SJSA1 (cell line): ENCODE measurements around the gene SPATA9. TPM values are rescaled to one million over a fixed set of nuclear protein-coding genes. Genes with fewer than 3 reads are reported as not detected.

Source experiments
- DNase-seq, 2 experiments: peaks; one replicate each; pipeline ENCODE4 v3.0.0-alpha.2; 2015 to 2020; ENCODE audit warnings: low spot score in 2 of 2, low read depth in 1 of 2
- H3K27ac ChIP-seq: fragments of 250-450 bp; sonication (Bioruptor Pico); 2 replicates; pipeline ENCODE4 v1.5.1; 2020; ENCODE audit warnings: mild to moderate bottlenecking, moderate library complexity
- H3K27me3 ChIP-seq: fragments of 250-450 bp; sonication (Bioruptor Pico); replicated peaks from 2 replicates; pipeline ENCODE4 v1.5.1; 2020; ENCODE audit warnings: mild to moderate bottlenecking, moderate library complexity
- H3K36me3 ChIP-seq: fragments of 250-450 bp; sonication (Bioruptor Pico); 2 replicates; pipeline ENCODE4 v1.5.1; 2020; ENCODE audit warnings: mild to moderate bottlenecking
- H3K4me1 ChIP-seq: fragments of 250-450 bp; sonication (Bioruptor Pico); replicated peaks from 2 replicates; pipeline ENCODE4 v1.6.1; 2021; ENCODE audit warnings: mild to moderate bottlenecking
- H3K4me3 ChIP-seq: fragments of 250-450 bp; sonication (Bioruptor Pico); 2 replicates; pipeline ENCODE4 v1.5.1; 2020; ENCODE audit warnings: mild to moderate bottlenecking
- H3K9me3 ChIP-seq: fragments of 250-450 bp; sonication (Bioruptor Pico); replicated peaks from 2 replicates; pipeline ENCODE4 v1.5.1; 2020; ENCODE audit warnings: mild to moderate bottlenecking
- total RNA-seq: library from RNA; depleted of rRNA; stranded (reverse); fragments of >200 nt; shearing (Covaris generic); gene quantifications from 2 replicates; pipeline ENCODE4 v1.2.3, GENCODE V29; 2014; rRNA removed

Gene SPATA9, protein sequence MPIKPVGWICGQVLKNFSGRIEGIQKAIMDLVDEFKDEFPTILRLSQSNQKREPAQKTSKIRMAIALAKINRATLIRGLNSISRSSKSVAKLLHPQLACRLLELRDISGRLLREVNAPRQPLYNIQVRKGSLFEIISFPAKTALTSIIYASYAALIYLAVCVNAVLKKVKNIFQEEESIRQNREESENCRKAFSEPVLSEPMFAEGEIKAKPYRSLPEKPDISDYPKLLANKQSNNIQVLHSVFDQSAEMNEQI
- 0.56 and 1.4 TPM in 2 replicates for total RNA-seq

DNA sequence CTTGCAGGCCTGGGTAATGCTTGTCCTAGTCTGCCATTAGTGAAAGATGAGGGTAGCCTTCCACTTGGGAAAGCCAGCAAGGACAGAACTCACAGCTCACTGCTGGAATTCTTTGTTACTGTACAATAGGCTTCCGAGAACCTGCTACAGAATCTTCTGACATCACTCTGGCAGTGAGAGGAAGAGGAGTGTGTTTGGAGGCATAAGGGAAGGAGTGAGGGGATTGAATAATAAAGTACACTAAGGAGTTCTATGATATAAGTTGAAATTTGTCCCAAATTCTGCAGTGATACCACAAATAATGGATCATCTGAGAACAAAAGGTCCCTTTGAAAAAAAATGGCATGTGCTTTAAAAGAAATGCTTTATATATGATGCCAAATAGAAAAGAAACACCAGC lies at the start of gene SPATA9:
Gene SPATA9, minus strand, starts transcription at position 101 of the 400 bp plus-strand sequence. CDS start 137 bp downstream, outside the sequence.
- no peak for DNase-seq
- H3K36me3 ChIP-seq = no peaks in the 10 kb centered on the region
- H3K27ac ChIP-seq = no peak within 1 kb of the TSS
- H3K9me3 ChIP-seq = no peaks in the 10 kb centered on the region
- 0 out of 2 replicates have a peak, but pooled peaks cover 5% of the 10 kb centered on the region for H3K4me1 ChIP-seq
- no peak within 1 kb of the TSS for H3K4me3 ChIP-seq
- H3K27me3 ChIP-seq = no peaks in the 10 kb centered on the region

DNA sequence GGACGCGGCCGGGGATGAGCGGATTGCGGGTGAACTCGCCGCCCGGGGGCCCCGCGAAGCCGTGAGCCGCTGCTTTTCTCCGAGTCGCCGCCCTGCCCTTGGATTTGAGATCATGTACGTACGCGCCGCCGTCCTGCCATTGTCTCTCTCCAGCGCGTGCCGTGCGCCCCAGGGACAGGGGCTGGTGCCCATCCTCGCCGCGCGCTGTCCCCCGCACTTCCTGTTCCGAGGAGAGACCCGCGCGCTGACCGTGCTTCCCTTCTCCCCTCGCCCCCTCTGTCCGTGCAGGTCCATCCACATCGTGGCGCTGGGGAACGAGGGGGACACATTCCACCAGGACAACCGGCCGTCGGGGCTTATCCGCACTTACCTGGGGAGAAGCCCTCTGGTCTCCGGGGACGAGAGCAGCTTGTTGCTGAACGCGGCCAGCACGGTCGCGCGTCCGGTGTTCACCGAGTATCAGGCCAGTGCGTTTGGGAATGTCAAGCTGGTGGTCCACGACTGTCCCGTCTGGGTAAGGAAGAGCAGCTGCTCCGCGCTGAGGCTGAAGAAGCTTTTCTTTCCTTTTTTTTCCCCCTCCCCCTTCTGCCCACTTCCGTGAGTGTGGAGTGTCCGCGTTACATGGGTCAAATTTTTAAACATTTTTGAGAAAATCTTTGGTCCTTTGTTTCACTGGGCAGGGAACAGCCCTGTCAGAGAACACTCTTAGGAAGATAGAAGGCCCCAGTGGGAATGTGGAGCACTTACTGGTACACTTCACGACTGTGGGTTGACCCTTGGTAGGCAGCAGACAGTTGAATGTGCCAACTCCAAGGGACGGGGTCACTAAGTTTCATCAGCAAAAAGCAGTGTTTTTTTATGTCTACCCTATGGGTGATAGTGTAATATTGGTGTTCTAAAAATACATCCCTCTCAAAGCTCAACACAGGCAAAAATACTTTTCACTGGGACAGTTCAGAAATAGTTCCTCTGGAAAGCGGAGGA lies 49.1 kb upstream of the SPATA9 start:
- peak; percentile 62 to 73 for DNase-seq
- H3K4me1 ChIP-seq = peaks cover 55% of the 10 kb centered on the region
- no peaks in the 10 kb centered on the region for H3K27me3 ChIP-seq
- H3K4me3 ChIP-seq = peak overlapping the region; percentile 89
- H3K27ac ChIP-seq = peak overlapping the region; percentile 85
- H3K36me3 ChIP-seq = peaks cover 51% of the 10 kb centered on the region
- no peaks in the 10 kb centered on the region for H3K9me3 ChIP-seq

DNA sequence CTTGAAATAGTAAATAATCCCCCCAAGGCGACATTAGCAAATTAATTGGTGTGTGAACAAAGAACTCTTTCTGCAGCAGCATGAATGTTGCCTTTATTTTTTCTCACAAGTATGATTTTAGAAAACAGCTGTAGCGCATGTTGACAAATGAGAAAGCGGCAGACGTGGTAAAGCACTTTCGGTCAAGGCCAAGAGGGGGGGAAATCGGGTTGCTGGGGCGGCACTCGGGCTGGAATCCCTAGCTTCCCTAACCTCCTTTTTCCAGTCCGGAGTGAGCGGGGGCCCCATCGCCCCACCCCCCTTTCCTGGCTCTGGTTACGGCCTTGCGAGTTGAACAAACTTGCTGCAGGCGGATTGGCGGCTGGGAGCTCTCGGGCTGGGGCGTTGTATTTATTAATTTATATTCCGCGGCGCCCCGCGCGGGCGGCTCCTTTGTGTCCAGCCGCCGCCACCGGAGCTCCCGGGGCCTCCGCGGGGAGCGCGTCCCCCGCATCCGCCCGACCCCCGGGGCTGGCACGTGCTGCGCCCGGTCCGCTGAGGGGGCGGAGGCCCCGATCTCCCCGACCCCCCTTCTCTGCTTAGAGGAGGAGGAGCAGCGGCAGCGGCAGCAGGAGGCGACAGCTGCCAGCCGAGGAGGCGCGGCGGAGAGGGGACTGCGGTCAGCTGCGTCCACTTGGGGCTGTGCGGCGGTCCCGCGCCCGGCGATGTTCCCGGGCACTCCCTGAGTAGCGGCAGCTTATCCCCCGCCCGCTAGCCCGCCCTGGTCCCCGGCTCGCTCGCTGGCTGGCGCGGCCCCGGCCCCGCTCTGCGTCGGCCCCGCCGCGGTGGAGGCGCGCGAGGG lies 48.2 kb upstream of the SPATA9 start, which contains the start of gene RHOBTB3:
Gene RHOBTB3, plus strand, starts transcription at position 607 of the 841 bp plus-strand sequence. CDS start 347 bp downstream, outside the sequence.
- Histone ChIP-seq H3K27ac (peak within 1 kb of the TSS; percentile 85), H3K4me3 (peak within 1 kb of the TSS; percentile 89), H3K4me1 (peaks cover 62% of the 10 kb centered on the region), H3K27me3 (no peaks in the 10 kb centered on the region), H3K36me3 (peaks cover 42% of the 10 kb centered on the region), H3K9me3 (no peaks in the 10 kb centered on the region)
- DNase-seq = peak; percentile 96 to 97

DNA sequence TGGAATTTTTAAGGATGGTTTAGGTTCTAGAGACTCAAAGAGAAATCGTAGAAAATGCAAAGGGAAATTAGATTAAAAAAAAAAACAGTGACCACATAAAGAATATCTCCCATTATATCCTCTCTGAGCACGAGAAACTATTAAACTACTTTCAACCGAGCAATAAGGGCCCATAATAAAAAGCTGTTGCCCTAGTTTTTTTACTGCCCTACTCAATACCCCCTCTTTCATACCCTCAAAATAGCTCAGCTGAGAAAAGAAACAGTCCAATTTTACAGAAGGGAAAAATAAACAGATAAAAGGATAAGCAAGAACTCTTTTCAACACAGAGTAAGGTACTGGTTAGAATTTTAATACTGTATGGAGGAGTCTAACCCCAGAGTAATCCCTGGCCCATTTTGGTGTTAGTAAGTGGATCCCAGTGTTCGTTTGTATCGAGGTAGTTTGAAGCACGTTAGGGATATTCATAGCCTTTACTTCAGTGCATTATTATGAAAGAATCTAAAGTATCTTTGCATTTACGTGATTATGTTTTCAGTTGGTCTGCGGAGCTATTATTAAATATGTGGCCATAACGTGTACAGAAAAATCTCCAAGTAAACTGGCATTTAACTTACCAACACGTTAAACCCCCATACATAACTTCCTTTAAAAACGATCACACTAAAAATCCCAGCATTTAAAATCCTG lies 47.4 kb upstream of the SPATA9 start:
- Histone ChIP-seq H3K27me3 (no peaks in the 10 kb centered on the region), H3K4me1 (peaks cover 66% of the 10 kb centered on the region), H3K27ac (peak overlapping the region; percentile 85), H3K4me3 (peak overlapping the region; percentile 89), H3K9me3 (no peaks in the 10 kb centered on the region), H3K36me3 (peaks cover 34% of the 10 kb centered on the region)
- peak in 1 of 2 experiments; percentile 34 for DNase-seq

DNA sequence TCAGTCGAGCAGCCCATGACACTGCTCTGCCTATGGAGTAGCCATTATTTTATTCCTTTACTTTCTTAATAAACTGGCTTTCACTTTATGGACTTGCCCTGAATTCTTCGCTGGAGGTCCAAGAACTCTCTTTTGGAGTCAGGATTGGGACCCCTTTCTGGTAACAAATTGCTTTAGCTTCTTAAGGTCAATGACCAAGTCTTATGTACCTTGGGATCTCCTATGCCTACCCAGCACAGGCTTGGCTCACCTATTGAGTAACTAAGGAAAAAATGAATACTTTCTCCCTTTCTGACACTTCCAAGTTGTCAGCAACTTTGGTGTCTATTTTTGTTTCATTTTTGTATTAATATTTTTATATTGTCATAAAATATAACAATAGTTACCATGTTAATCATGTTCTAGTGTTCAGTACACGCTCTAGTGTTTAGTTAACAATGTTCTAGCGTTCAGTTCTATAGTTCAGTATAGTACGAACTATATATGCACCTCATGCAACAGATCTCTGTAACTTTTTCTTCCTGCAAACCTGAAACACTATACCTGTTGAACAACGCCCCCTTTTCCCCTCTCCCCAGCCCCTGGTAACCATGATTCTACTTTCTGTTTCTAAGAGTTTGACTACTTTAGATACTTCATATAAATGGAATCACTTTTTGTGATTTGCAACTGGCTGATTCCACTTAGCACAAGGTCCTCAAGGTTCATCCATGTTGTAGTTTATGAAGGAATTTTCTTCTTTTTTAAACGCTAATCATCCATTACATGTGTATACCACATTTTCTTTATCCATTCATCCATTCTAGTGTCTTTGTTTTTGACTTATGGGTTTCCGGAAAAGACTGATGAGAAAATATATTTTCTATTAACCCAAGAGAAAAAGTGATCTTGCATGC lies 46.6 kb upstream of the SPATA9 start:
- peaks cover 69% of the 10 kb centered on the region for H3K4me1 ChIP-seq
- DNase-seq = no peak

DNA sequence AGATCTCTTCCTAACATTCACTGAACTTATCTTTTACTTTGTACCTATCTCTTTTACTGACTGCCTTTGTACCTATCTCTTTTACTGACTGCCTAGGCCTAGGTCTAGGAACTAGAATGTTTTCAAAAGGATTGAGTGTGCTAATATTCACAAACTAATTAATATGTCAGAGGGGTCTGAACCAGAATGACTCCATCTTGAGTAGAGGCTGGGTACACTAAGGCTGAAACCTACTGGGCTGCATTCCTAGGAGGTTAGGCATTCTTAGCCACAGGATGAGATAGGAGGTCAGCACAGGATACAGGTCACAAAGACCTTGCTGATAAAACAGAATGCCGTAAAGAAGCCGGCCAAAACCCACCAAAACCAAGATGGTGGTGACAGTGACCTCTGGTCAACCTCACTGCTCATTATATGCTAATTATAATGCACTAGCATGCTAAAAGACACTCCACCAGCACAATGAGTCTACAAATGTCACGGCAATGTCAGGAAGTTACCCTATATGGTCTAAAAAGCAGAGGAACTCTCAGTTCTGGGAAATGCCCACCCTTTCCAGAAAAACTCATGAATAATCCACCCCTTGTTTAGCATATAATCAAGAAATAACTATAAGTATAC lies 45.8 kb upstream of the SPATA9 start:
- H3K27me3 ChIP-seq = no peaks in the 10 kb centered on the region
- peaks cover 21% of the 10 kb centered on the region for H3K36me3 ChIP-seq
- peak overlapping the region; percentile 61 for H3K27ac ChIP-seq
- H3K4me3 ChIP-seq = no peak overlapping the region
- peaks cover 71% of the 10 kb centered on the region for H3K4me1 ChIP-seq
- H3K9me3 ChIP-seq = no peaks in the 10 kb centered on the region
- DNase-seq = no peak

More for the DNA sequence above, 46.6 kb upstream of the SPATA9 start:
- Histone ChIP-seq H3K27me3 (no peaks in the 10 kb centered on the region), H3K9me3 (no peaks in the 10 kb centered on the region), H3K4me3 (no peak overlapping the region), H3K36me3 (peaks cover 28% of the 10 kb centered on the region), H3K27ac (peak overlapping the region; percentile 61)

DNA sequence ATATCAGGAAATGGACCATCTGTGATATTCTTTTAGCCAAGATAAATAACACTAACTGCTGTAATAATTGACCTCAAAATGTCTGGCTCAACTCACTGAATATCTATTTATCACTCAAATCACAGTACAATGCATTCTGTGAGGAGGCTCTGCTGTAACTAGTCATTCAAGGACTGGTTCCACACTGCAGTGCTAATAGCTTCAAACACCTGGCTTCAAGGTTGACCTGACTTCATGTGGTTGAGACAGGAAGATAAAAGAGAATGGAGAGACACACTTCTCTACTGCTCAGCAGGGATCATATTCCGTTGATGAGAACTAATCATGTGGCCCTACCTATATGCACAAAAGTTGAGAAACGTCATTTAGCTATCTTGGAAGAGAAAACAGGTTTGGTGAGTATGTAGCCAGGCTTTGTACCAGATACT lies 45.0 kb upstream of the SPATA9 start:
- H3K4me1 ChIP-seq = peaks cover 73% of the 10 kb centered on the region
- no peak overlapping the region for H3K4me3 ChIP-seq
- peak overlapping the region; percentile 61; the same call in 1 of the 2 replicates for H3K27ac ChIP-seq
- no peaks in the 10 kb centered on the region for H3K27me3 ChIP-seq
- no peak for DNase-seq
- no peaks in the 10 kb centered on the region for H3K9me3 ChIP-seq
- H3K36me3 ChIP-seq = peaks cover 15% of the 10 kb centered on the region; the same call in 1 of the 2 replicates

DNA sequence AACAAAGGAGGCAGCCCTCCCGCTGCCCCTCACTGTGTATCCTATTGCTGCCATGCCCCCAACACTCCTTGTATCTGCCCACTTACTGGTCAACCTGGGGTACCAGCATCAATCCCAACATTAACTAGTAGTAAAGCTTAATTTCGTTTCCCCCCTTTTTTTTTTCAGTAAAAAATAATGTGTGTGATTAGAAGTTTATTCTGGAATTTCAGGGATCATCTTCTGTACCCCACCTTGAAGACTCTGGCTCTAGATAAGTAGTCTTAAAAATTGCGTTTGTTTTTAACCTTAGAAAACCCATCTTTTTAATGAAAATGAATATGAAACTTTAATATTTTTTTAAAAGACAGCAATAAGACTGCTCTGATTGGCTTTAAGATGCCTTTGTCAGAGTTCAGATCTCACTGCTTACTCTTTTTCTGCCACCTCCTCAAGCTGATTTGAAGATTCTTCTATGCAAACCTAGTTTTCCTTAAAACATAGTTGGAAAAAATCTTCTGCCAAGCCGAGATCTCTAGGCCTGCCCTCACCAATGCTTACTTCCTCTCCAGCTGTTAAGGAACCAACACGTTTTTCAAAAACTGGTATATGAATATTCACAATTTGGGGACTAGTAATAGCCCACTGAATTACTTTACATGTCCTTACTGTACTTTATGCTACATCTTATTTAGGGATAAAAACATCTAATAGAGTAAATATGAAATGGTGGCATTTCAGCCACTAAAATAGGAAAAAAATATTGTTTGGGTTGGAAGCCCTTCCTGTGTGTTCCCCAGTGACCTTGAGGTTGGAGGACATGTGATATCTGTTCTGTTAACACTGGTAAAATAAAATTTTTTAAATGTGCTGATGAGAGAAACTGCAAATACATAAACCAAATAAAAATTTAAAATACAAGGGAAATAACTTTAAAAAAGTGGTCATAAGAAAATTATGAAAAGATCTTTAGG lies 44.3 kb upstream of the SPATA9 start:
- H3K27me3 ChIP-seq = no peaks in the 10 kb centered on the region
- H3K36me3 ChIP-seq = peaks cover 11% of the 10 kb centered on the region; the same call in 1 of the 2 replicates
- peaks cover 76% of the 10 kb centered on the region for H3K4me1 ChIP-seq
- H3K27ac ChIP-seq = peak overlapping the region; percentile 75
- H3K4me3 ChIP-seq = no peak overlapping the region
- H3K9me3 ChIP-seq = no peaks in the 10 kb centered on the region
- no peak for DNase-seq

DNA sequence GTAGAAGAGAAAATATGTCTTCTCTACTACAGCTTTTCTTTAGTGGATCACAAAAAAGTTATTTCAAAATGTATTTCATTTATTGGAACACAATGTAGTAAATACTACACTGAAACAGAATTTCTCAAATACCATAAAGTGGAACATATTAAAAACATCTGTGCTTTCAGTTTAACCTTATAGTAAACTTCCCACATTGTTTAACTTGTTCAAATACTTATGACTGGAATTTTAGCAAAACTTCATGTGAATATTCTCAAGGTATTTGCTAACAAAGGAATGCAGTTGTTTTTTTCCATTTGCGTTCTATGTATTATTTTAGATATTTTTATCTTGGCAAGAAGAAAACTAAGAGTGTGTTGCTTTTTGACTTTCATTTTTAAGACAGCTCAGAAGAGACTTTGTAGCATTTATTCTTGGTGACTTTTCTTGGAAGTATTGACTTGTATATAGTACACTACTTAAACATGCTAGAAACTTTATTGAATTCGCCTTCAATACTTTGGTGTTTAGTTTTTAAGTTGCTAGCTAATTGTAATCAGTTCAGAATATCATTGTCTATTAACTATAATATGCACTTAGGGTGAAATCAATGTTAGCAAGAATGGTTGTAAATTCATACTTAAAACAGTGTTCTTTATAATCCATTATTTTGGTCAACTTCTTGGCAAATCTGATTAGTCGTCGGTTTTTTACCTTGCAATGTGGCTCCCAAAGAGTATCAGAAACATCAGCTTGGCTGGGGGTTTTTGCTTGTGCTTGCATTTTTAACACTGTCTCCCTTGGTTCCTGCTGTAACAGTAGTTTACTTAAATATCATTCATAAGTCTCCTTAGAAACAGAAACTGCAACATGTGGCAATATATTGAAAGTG lies 43.4 kb upstream of the SPATA9 start:
- Histone ChIP-seq H3K27me3 (no peaks in the 10 kb centered on the region), H3K27ac (peak overlapping the region; percentile 75), H3K4me3 (no peak overlapping the region), H3K4me1 (peaks cover 78% of the 10 kb centered on the region), H3K36me3 (peaks cover 2% of the 10 kb centered on the region; the same call in 1 of the 2 replicates), H3K9me3 (no peaks in the 10 kb centered on the region)
- DNase-seq = peak in 1 of 2 experiments; percentile 63
